ENCODE results near the gene ITPKC. TPM values are rescaled to one million over a fixed set of nuclear protein-coding genes. Genes with fewer than 3 reads are reported as not detected.

Gene ITPKC
- total and polyA plus RNA-seq, 4 donors, result 28.0 to 97.2 (median 43.1) TPM

DNA sequence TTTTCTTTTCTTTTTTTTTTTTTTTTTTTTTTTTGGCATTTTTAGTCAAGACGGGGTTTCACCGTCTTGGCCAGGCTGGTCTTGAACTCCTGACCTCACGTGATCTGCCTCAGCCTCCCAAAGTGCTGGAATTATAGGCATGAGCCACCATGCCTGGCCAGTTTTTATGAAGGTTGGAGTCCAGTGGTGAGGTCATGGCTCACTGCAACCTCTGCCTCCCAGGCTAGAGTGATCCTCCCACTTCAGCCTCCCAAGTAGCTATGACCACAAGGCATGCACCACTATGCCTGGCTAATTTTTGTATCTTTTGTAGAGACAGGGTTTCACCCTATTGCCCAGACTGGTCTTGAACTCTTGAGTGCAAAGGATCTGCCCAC, 38.3 kb downstream of the ITPKC start:
- H3K9me3 ChIP-seq (ENCODE audit: control insufficient read depth in 4 of 4, insufficient read depth in 3 of 4, low read length in 3 of 4), result no peaks in the 10 kb centered on the region
- H3K36me3 ChIP-seq (ENCODE audit: control insufficient read depth in 4 of 4, insufficient read depth in 4 of 4, low read length in 4 of 4), result peaks cover 15 to 34% (median 19%) of the 10 kb centered on the region in 4 donors
- WGBS, 2 donors, result 89 to 93% methylated on average over 3 of the region's 3 CpGs
- peak overlapping the region in 1 of 2 donors; percentile 66 for H3K27ac ChIP-seq (ENCODE audit: low read depth in 1 of 2, low read length in 1 of 2)
- H3K27me3 ChIP-seq (ENCODE audit: control insufficient read depth in 3 of 3, insufficient read depth in 3 of 3, low read length in 2 of 3), result no peaks in the 10 kb centered on the region
- H3K4me1 ChIP-seq (ENCODE audit: control insufficient read depth in 5 of 5, insufficient read depth in 5 of 5, low read length in 5 of 5), result peaks cover 0 to 24% (median 6%) of the 10 kb centered on the region in 5 donors
- ATAC-seq (ENCODE audit: insufficient read depth, low FRiP score) (no peak), DNase-seq (no peak)
- TF ChIP-seq, protein P1, sequence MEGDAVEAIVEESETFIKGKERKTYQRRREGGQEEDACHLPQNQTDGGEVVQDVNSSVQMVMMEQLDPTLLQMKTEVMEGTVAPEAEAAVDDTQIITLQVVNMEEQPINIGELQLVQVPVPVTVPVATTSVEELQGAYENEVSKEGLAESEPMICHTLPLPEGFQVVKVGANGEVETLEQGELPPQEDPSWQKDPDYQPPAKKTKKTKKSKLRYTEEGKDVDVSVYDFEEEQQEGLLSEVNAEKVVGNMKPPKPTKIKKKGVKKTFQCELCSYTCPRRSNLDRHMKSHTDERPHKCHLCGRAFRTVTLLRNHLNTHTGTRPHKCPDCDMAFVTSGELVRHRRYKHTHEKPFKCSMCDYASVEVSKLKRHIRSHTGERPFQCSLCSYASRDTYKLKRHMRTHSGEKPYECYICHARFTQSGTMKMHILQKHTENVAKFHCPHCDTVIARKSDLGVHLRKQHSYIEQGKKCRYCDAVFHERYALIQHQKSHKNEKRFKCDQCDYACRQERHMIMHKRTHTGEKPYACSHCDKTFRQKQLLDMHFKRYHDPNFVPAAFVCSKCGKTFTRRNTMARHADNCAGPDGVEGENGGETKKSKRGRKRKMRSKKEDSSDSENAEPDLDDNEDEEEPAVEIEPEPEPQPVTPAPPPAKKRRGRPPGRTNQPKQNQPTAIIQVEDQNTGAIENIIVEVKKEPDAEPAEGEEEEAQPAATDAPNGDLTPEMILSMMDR (IDR thresholded peaks at IDR 0.05; ENCODE audit: control extremely low read depth, extremely low read depth), result no peak
- H3K9ac ChIP-seq (ENCODE audit: insufficient read depth in 1 of 2, low read length in 2 of 2), result no peak overlapping the region
- no peak overlapping the region for H3K4me3 ChIP-seq

DNA sequence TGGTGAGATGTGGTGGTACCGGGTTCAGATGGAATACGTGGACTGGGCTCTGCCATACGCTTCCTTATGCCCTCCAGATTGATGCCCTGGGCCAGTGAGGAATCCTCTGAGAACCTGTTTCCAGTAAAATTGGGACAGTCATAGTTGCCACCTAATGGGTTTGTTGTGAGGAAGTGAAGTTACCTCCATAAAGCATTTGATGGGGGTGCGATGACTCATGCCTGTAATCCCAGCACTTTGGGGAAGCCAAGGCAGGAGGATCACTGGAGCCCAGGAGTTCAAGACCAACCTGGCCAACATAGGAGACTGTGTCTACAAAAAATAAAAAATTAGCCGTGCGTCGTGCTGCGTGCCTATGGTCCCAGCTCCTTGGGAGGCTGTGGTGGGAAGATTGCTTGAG, 38.9 kb downstream of the ITPKC start:
- H3K4me3 ChIP-seq, result no peak overlapping the region
- TF ChIP-seq, protein P1 (IDR thresholded peaks at IDR 0.05; ENCODE audit: control extremely low read depth, extremely low read depth), result no peak
- DNase-seq (no peak), ATAC-seq (ENCODE audit: insufficient read depth, low FRiP score) (no peak)
- H3K9ac ChIP-seq (ENCODE audit: insufficient read depth in 1 of 2, low read length in 2 of 2), result no peak overlapping the region
- peaks cover 19 to 39% (median 23%) of the 10 kb centered on the region in 4 donors for H3K36me3 ChIP-seq (ENCODE audit: control insufficient read depth in 4 of 4, insufficient read depth in 4 of 4, low read length in 4 of 4)
- H3K27me3 ChIP-seq (ENCODE audit: control insufficient read depth in 3 of 3, insufficient read depth in 3 of 3, low read length in 2 of 3), result no peaks in the 10 kb centered on the region
- no peak overlapping the region for H3K27ac ChIP-seq (ENCODE audit: low read depth in 1 of 2, low read length in 1 of 2)
- peaks cover 0 to 24% (median 6%) of the 10 kb centered on the region in 5 donors for H3K4me1 ChIP-seq (ENCODE audit: control insufficient read depth in 5 of 5, insufficient read depth in 5 of 5, low read length in 5 of 5)
- no peaks in the 10 kb centered on the region for H3K9me3 ChIP-seq (ENCODE audit: control insufficient read depth in 4 of 4, insufficient read depth in 3 of 4, low read length in 3 of 4)
- WGBS, 2 donors, result 97 to 98% methylated on average over 8 of the region's 8 CpGs

DNA sequence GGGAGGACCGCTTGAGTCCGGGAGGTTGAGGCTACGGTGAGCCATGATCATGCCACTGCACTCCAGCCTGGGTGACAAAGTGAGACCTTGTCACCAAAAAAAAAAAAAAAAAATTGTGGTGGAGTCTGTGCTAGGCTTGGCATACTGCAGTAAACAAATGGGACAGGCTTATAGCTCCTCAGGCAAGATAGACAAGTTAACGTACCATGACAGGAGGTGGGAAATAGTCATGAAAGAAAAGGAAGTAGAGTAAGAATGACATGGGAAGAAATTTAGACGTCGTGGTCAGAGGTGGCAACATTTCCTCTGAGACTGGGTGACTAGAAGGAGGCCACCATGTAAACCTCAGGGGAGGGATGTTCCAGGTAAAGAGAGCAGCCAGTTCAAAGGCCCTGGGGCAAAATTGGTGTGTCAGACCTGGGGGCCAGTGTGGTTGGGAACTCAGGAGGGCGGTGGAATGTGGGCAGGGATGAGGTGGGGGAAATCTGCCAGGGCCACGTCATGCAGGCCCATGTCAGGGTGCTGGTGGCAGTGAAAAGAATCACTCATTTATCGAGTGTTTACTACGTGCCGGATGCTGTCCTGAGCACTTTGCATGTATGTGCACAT, 39.7 kb downstream of the ITPKC start:
- ATAC-seq (ENCODE audit: insufficient read depth, low FRiP score), result no peak
- H3K27ac ChIP-seq (ENCODE audit: low read depth in 1 of 2, low read length in 1 of 2), result peak overlapping the region in 1 of 2 donors; percentile 21
- TF ChIP-seq, protein P1 (IDR thresholded peaks at IDR 0.05; ENCODE audit: control extremely low read depth, extremely low read depth), result no peak
- H3K4me3 ChIP-seq, result no peak overlapping the region
- no peak overlapping the region for H3K9ac ChIP-seq (ENCODE audit: insufficient read depth in 1 of 2, low read length in 2 of 2)
- peaks cover 0 to 24% (median 6%) of the 10 kb centered on the region in 5 donors for H3K4me1 ChIP-seq (ENCODE audit: control insufficient read depth in 5 of 5, insufficient read depth in 5 of 5, low read length in 5 of 5)
- peaks cover 22 to 42% (median 29%) of the 10 kb centered on the region in 4 donors for H3K36me3 ChIP-seq (ENCODE audit: control insufficient read depth in 4 of 4, insufficient read depth in 4 of 4, low read length in 4 of 4)
- 62 to 69% methylated on average over 11 of the region's 11 CpGs for WGBS, 2 donors
- H3K27me3 ChIP-seq (ENCODE audit: control insufficient read depth in 3 of 3, insufficient read depth in 3 of 3, low read length in 2 of 3), result no peaks in the 10 kb centered on the region
- no peaks in the 10 kb centered on the region for H3K9me3 ChIP-seq (ENCODE audit: control insufficient read depth in 4 of 4, insufficient read depth in 3 of 4, low read length in 3 of 4)
- DNase-seq, result no peak

DNA sequence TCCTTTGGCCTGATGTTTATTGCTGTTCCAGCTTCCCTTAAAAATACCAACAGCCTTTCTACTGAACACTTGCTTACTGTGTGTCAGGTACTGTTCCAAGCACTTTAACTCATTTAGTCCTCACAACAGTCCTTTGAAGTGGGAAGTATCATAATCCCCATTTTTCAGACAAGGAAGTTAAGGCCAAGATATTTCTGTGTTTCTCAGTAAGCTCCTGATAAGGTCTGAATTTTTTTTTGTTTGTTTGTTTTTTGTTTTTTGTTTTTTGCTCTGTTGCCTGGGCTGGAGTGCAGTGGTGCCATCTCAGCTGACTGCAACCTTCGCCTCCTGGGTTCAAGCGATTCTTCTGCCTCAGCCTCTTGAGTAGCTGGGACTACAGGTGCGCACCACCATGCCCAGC, 41.6 kb downstream of the ITPKC start:
- H3K27ac ChIP-seq (ENCODE audit: low read depth in 1 of 2, low read length in 1 of 2), result no peak overlapping the region
- peaks cover 0 to 19% (median 6%) of the 10 kb centered on the region in 5 donors for H3K4me1 ChIP-seq (ENCODE audit: control insufficient read depth in 5 of 5, insufficient read depth in 5 of 5, low read length in 5 of 5)
- no peak overlapping the region for H3K9ac ChIP-seq (ENCODE audit: insufficient read depth in 1 of 2, low read length in 2 of 2)
- no peaks in the 10 kb centered on the region for H3K9me3 ChIP-seq (ENCODE audit: control insufficient read depth in 4 of 4, insufficient read depth in 3 of 4, low read length in 3 of 4)
- DNase-seq, result no peak
- H3K4me3 ChIP-seq, result no peak overlapping the region
- WGBS, 2 donors, result 98 to 100% methylated on average over 3 of the region's 3 CpGs
- no peaks in the 10 kb centered on the region for H3K27me3 ChIP-seq (ENCODE audit: control insufficient read depth in 3 of 3, insufficient read depth in 3 of 3, low read length in 2 of 3)
- ATAC-seq (ENCODE audit: insufficient read depth, low FRiP score), result no peak
- TF ChIP-seq, protein P1 (IDR thresholded peaks at IDR 0.05; ENCODE audit: control extremely low read depth, extremely low read depth), result no peak
- H3K36me3 ChIP-seq (ENCODE audit: control insufficient read depth in 4 of 4, insufficient read depth in 4 of 4, low read length in 4 of 4), result peaks cover 38 to 60% (median 43%) of the 10 kb centered on the region in 4 donors

All from lung (tissue), 12 donors.